IMR-90 (cell line): ENCODE results near the gene NOXA1. TPM values are rescaled to one million over a fixed set of nuclear protein-coding genes. Genes with fewer than 3 reads are reported as not detected.

ENCODE experiments used
- ATAC-seq: fragments of 200-7000 bp; cut with Tn5 transposase; 2 replicates; pipeline ENCODE4 v1.9.1; 2020; ENCODE audit warnings: low read depth, mild to moderate bottlenecking, moderate library complexity
- BruUV-seq: library from RNA; stranded (reverse); fragments of 400-500 nt; replicated peaks from 2 replicates; lab custom pipeline; 2021; lab: Mats Ljungman, UMichigan
- CTCF ChIA-PET: fragments of 300-600 bp; formaldehyde crosslinking; extraction: SDS; loops from one replicate; lab custom pipeline; 2021; ENCODE audit warnings: antibody characterized with exemption; lab: Yijun Ruan, JAX
- POLR2A ChIA-PET: fragments of 300-600 bp; sonication (Branson Sonifier 250); formaldehyde crosslinking; loops from one replicate; lab custom pipeline; 2022; ENCODE audit warnings: antibody characterized with exemption; ENCODE audit not compliant: unreplicated experiment; lab: Charles Lee
- DNase-seq: peaks from one replicate; pipeline ENCODE4 v3.0.0; 2013
- H2AFZ ChIP-seq: replicated peaks from 2 replicates; pipeline ENCODE3; 2013; ENCODE audit warnings: low read length, mild to moderate bottlenecking; ENCODE audit not compliant: poor library complexity
- H2AK5ac ChIP-seq: 2 replicates; pipeline ENCODE4 v1.6.1; 2013; ENCODE audit warnings: low read depth, low read length, inconsistent platforms
- H2AK9ac ChIP-seq: replicated peaks from 2 replicates; pipeline ENCODE3; 2013; ENCODE audit warnings: mild to moderate bottlenecking, low read depth, low read length, moderate library complexity; ENCODE audit not compliant: poor library complexity
- H2BK120ac ChIP-seq: 2 replicates; pipeline ENCODE4 v1.6.1; 2013; ENCODE audit warnings: low read depth, low read length, inconsistent platforms
- H2BK15ac ChIP-seq: 3 replicates; pipeline ENCODE4 v1.6.1; 2013; ENCODE audit warnings: low read depth, low read length, inconsistent platforms
- H2BK20ac ChIP-seq: 2 replicates; pipeline ENCODE4 v1.6.1; 2013; ENCODE audit warnings: low read depth, mild to moderate bottlenecking, inconsistent platforms, low read length, moderate library complexity
- H2BK5ac ChIP-seq: 2 replicates; pipeline ENCODE4 v1.6.1; 2013; ENCODE audit warnings: mild to moderate bottlenecking, low read depth, low read length, inconsistent platforms; ENCODE audit not compliant: poor library complexity, severe bottlenecking
- H3K14ac ChIP-seq: replicated peaks from 2 replicates; pipeline ENCODE4 v1.6.1; 2013; ENCODE audit warnings: low read depth, low read length, inconsistent platforms
- H3K18ac ChIP-seq: 2 replicates; pipeline ENCODE4 v1.6.1; 2013; ENCODE audit warnings: low read depth, low read length, control low read depth
- H3K23ac ChIP-seq: 2 replicates; pipeline ENCODE4 v1.6.1; 2013; ENCODE audit warnings: low read depth, low read length, inconsistent platforms
- H3K27ac ChIP-seq: 2 replicates; pipeline ENCODE4 v1.5.1; 2013; ENCODE audit warnings: mild to moderate bottlenecking, control low read depth, low read length; ENCODE audit not compliant: insufficient read depth
- H3K27me3 ChIP-seq: 2 replicates; pipeline ENCODE4 v1.6.1; 2013; ENCODE audit warnings: low read length; ENCODE audit not compliant: control insufficient read depth, insufficient read depth
- H3K36me3 ChIP-seq: 2 replicates; pipeline ENCODE4 v1.6.1; 2013; ENCODE audit warnings: low read length, mixed read lengths; ENCODE audit not compliant: control insufficient read depth, insufficient read depth
- H3K4ac ChIP-seq: 2 replicates; pipeline ENCODE4 v1.6.1; 2013; ENCODE audit warnings: low read depth, low read length, inconsistent platforms
- H3K4me1 ChIP-seq: 2 replicates; pipeline ENCODE4 v1.6.1; 2013; ENCODE audit warnings: low read length, mixed read lengths; ENCODE audit not compliant: control insufficient read depth, insufficient read depth
- H3K4me2 ChIP-seq: 2 replicates; pipeline ENCODE4 v1.6.1; 2013; ENCODE audit warnings: low read depth, mild to moderate bottlenecking, control low read depth, low read length, moderate library complexity
- H3K4me3 ChIP-seq: 2 replicates; pipeline ENCODE4 v1.5.1; 2013; ENCODE audit warnings: low read depth, mild to moderate bottlenecking, control low read depth, low read length, moderate library complexity; ENCODE audit not compliant: insufficient read depth
- H3K56ac ChIP-seq: 2 replicates; pipeline ENCODE4 v1.6.1; 2013; ENCODE audit warnings: low read length, inconsistent platforms; ENCODE audit not compliant: insufficient read depth; ENCODE audit errors: extremely low read depth
- H3K79me1 ChIP-seq, 2 experiments: 2 replicates each; pipeline ENCODE4 v1.6.1; 2013; ENCODE audit warnings: low read length in 2 of 2, inconsistent platforms in 1 of 2, low read depth in 1 of 2
- H3K9ac ChIP-seq: 2 replicates; pipeline ENCODE4 v1.6.1; 2013; ENCODE audit warnings: low read depth, low read length, control low read depth
- H3K9me1 ChIP-seq: 2 replicates; pipeline ENCODE4 v1.6.1; 2013; ENCODE audit warnings: low read length, inconsistent platforms; ENCODE audit not compliant: insufficient read depth
- H3K9me3 ChIP-seq: 2 replicates; pipeline ENCODE4 v1.6.1; 2013; ENCODE audit warnings: low read length; ENCODE audit not compliant: control insufficient read depth, insufficient read depth
- H4K20me1 ChIP-seq: 2 replicates; pipeline ENCODE4 v1.6.1; 2013; ENCODE audit warnings: low read length, inconsistent platforms; ENCODE audit not compliant: insufficient read depth
- H4K5ac ChIP-seq: 2 replicates; pipeline ENCODE4 v1.6.1; 2013; ENCODE audit warnings: mild to moderate bottlenecking, low read depth, low read length, control low read depth
- H4K8ac ChIP-seq, 2 experiments: 2 replicates each; pipeline ENCODE4 v1.6.1; 2013; ENCODE audit warnings: low read depth in 2 of 2, low read length in 2 of 2, control low read depth in 1 of 2, inconsistent platforms in 1 of 2
- H4K91ac ChIP-seq: 2 replicates; pipeline ENCODE4 v1.6.1; 2013; ENCODE audit warnings: low read depth, low read length, inconsistent platforms; ENCODE audit not compliant: insufficient read depth
- ELK1 ChIP-seq: fragments of 150-350 bp; IDR thresholded peaks from 2 replicates; pipeline ENCODE4 v1.6.1; 2016; ENCODE audit warnings: low read depth, mild to moderate bottlenecking, low read length, moderate library complexity, borderline replicate concordance
- USF2 ChIP-seq: fragments of 150-350 bp; IDR thresholded peaks from 2 replicates; pipeline ENCODE4 v1.6.1; 2017; ENCODE audit warnings: mild to moderate bottlenecking, antibody characterized with exemption, low read length, low read depth
- WGBS, 2 experiments: methylation state at CpG; one replicate each; pipeline versions ENCODE4 v1.1.5 to v1.1.7; 2013; ENCODE audit warnings: missing lambda C conversion rate in 2 of 2; ENCODE audit not compliant: insufficient read length in 1 of 2; ENCODE audit errors: extremely low coverage in 2 of 2; 5-methylcytosine and 5-hydroxymethylcytosine counted together
- dilution Hi-C: fragments of 300-500 bp; cut with HindIII; formaldehyde crosslinking; loops from one replicate; pipeline ENCODE4 v1.14.3; 2018; ENCODE audit warnings: low sequenced_read_pairs; ENCODE audit not compliant: unreplicated experiment
- in situ Hi-C: fragments of 300-500 bp; cut with MboI; formaldehyde crosslinking; loops from 3 replicates; pipeline ENCODE4 v1.14.3; 2019; ENCODE audit warnings: low sequenced_read_pairs, inconsistent platforms, mixed read lengths
- intact Hi-C: fragments of 100-400 bp; cut with micrococcal nuclease; formaldehyde crosslinking; loops from 2 replicates; pipeline ENCODE4 v1.10.0; 2022
- polyA plus RNA-seq, 3 experiments: library from polyadenylated mRNA; depleted of rRNA; stranded (reverse); fragments of >200 nt; gene quantifications; 2 replicates each; pipeline ENCODE4 v1.2.3, GENCODE V29; 2012; ENCODE audit warnings: low replicate concordance in 1 of 3
- total RNA-seq: library from RNA; depleted of rRNA; stranded (reverse); fragments of >200 nt; gene quantifications from 2 replicates; pipeline ENCODE4 v1.2.3, GENCODE V29; 2012

Gene NOXA1
- total and polyA plus RNA-seq, 2 of the 4 experiments (the other 2 are of a cell fraction): 0.17 TPM; not detected in 1

- DNase-seq (no peak), ATAC-seq (no peak)
- H3K4me3 ChIP-seq: no peak overlapping the region
- POLR2A ChIA-PET: no interaction called here
- WGBS, 2 experiments: 82% methylated on average over 12 of the region's 30 CpGs; no CpG with 5 or more reads in 1 of the 2 experiments
- H4K91ac ChIP-seq: no peak overlapping the region
- intact Hi-C loops (no loop called here), dilution Hi-C loops (no loop called here), in situ Hi-C loops (no loop called here)
- no peak overlapping the region for H3K14ac ChIP-seq
- H4K5ac ChIP-seq: no peak overlapping the region
- H3K9me3 ChIP-seq: no peaks in the 10 kb centered on the region
- no peak overlapping the region for H2BK15ac ChIP-seq
- H2AK9ac ChIP-seq: peak overlapping the region; percentile 70
- H3K18ac ChIP-seq: no peak overlapping the region
- peaks cover 24% of the 10 kb centered on the region for H3K4me1 ChIP-seq
- TF ChIP-seq USF2: peak; percentile 17; the same call in 1 of the 2 replicates
- TF ChIP-seq ELK1: no peak
- CTCF ChIA-PET: no interaction called here
- no peak overlapping the region for H3K4ac ChIP-seq
- no peak overlapping the region for H2BK5ac ChIP-seq
- H3K4me2 ChIP-seq: no peak overlapping the region; the same call in 1 of the 2 replicates
- no peak overlapping the region for H2BK20ac ChIP-seq
- peaks cover 6 to 42% of the 10 kb centered on the region in 2 experiments; a peak in 3 of 4 replicates for H3K79me1 ChIP-seq
- no peaks in the 10 kb centered on the region for H3K9me1 ChIP-seq
- H4K8ac ChIP-seq: peak overlapping the region in 1 of 2 experiments; percentile 2; a peak in 1 of 4 replicates
- no peak overlapping the region for H3K56ac ChIP-seq
- H3K27me3 ChIP-seq: no peaks in the 10 kb centered on the region
- no TSS peak for BruUV-seq
- peak overlapping the region; percentile 50 for H2AK5ac ChIP-seq
- H3K9ac ChIP-seq: no peak overlapping the region
- no peak overlapping the region for H2BK120ac ChIP-seq
- H3K27ac ChIP-seq: no peak overlapping the region
- H2AFZ ChIP-seq: peak overlapping the region; percentile 63
- H3K23ac ChIP-seq: no peak overlapping the region
- H3K36me3 ChIP-seq: peaks cover 35% of the 10 kb centered on the region
- H4K20me1 ChIP-seq: peaks cover 37% of the 10 kb centered on the region
Observed at GRCh38 chr9:137454597-137455358, 31.6 kb downstream of the NOXA1 start.
